Bronchial epithelial cell (primary cell): ENCODE results near the gene PLCD1. TPM values are rescaled to one million over a fixed set of nuclear protein-coding genes. Genes with fewer than 3 reads are reported as not detected.

ENCODE experiments used
- DNase-seq: peaks from one replicate; pipeline ENCODE4 v3.0.0-alpha.2; 2010; ENCODE audit warnings: low read depth
- FAIRE-seq: peaks from 2 replicates; lab custom pipeline; 2011; peaks lifted over from hg19 to GRCh38; lab: Jason Lieb, UNC
- H3K27me3 ChIP-seq: 2 replicates; pipeline ENCODE4 v1.5.1; 2011; ENCODE audit warnings: low read length; ENCODE audit not compliant: control insufficient read depth, insufficient read depth
- H3K36me3 ChIP-seq: 2 replicates; pipeline ENCODE4 v1.5.1; 2011; ENCODE audit warnings: low read length; ENCODE audit not compliant: control insufficient read depth, insufficient read depth
- H3K4me3 ChIP-seq: 2 replicates; pipeline ENCODE4 v1.5.1; 2011; ENCODE audit warnings: mild to moderate bottlenecking, low read depth, low read length, control low read depth
- CTCF ChIP-seq: IDR thresholded peaks from 2 replicates; pipeline ENCODE4 v1.5.1; 2011; ENCODE audit warnings: mild to moderate bottlenecking, moderate library complexity, low read length, control low read depth, inconsistent platforms; ENCODE audit not compliant: insufficient read depth, severe bottlenecking
- total RNA-seq: library from RNA; depleted of rRNA; stranded (reverse); fragments of >200 nt; gene quantifications from 2 replicates; pipeline ENCODE4 v1.2.1, GENCODE V29; 2014

PLCD1 gene
- total RNA-seq, 1 donor from 2014 or later, result 24.2 TPM

- H3K4me3 ChIP-seq, result no peak overlapping the region
- peaks cover 16% of the 10 kb centered on the region for H3K36me3 ChIP-seq
- H3K27me3 ChIP-seq, result no peaks in the 10 kb centered on the region
- DNase-seq (no peak), FAIRE-seq (no peak)
- no peak for TF ChIP-seq CTCF
Measured at GRCh38 chr3:37993460-37993819, 36.0 kb downstream of the PLCD1 start.

GRCh38 chr3:37993067-37993455 lies 36.4 kb downstream of the PLCD1 start:
- DNase-seq, result no peak
- Histone ChIP-seq H3K36me3 (peaks cover 14% of the 10 kb centered on the region), H3K27me3 (no peaks in the 10 kb centered on the region), H3K4me3 (no peak overlapping the region)
- no peak for TF ChIP-seq CTCF
- no peak for FAIRE-seq

GRCh38 chr3:37992271-37993066 lies 37.0 kb downstream of the PLCD1 start:
- DNase-seq (peak; percentile 68), FAIRE-seq (peak; percentile 97)
- H3K27me3 ChIP-seq, result no peaks in the 10 kb centered on the region
- H3K36me3 ChIP-seq, result peaks cover 10% of the 10 kb centered on the region
- H3K4me3 ChIP-seq, result peak overlapping the region; percentile 45
- no peak for TF ChIP-seq CTCF

GRCh38 chr3:37991823-37992222 lies 37.6 kb downstream of the PLCD1 start:
- no peak for DNase-seq
- Histone ChIP-seq H3K36me3 (peaks cover 10% of the 10 kb centered on the region), H3K4me3 (peak overlapping the region; percentile 45), H3K27me3 (no peaks in the 10 kb centered on the region)
- FAIRE-seq, result no peak
- TF ChIP-seq CTCF, result no peak

GRCh38 chr3:37991109-37991508 lies 38.3 kb downstream of the PLCD1 start:
- Histone ChIP-seq H3K36me3 (peaks cover 7% of the 10 kb centered on the region), H3K27me3 (no peaks in the 10 kb centered on the region), H3K4me3 (peak overlapping the region; percentile 45)
- FAIRE-seq, result no peak
- TF ChIP-seq CTCF, result no peak
- DNase-seq, result no peak

- no peaks in the 10 kb centered on the region for H3K27me3 ChIP-seq
- peak; percentile 89 for DNase-seq
- peak; percentile 72 for FAIRE-seq
- peak within 1 kb of the TSS; percentile 45 for H3K4me3 ChIP-seq
- H3K36me3 ChIP-seq, result peaks cover 2% of the 10 kb centered on the region
- TF ChIP-seq CTCF, result peak; percentile 62
Measured at GRCh38 chr3:37990527-37990926, 38.9 kb downstream of the PLCD1 start, which contains the start of gene VILL. Gene VILL (plus strand): TSS chr3:37990786. CDS start chr3:37993673, 2,887 bp downstream.
